HG03558 (cell line): Measurements from ENCODE around the gene ITIH4.

Experiments used
- ATAC-seq: cut with Tn5 transposase; IDR thresholded peaks from one replicate; pipeline ENCODE4 v1.9.1; 2021; ENCODE audit warnings: moderate number of reproducible peaks; ENCODE audit not compliant: unreplicated experiment; ENCODE audit errors: extremely low read depth

Gene ITIH4

GRCh38 chr3:52830535-52831258, at the start of gene ITIH4:
Gene ITIH4, minus strand, starts transcription at chr3:52830672. Its CDS starts 30 bp downstream, at chr3:52830642.
- no peak for ATAC-seq

- ATAC-seq, result no peak
Measured at GRCh38 chr3:52880047-52880446, 49.6 kb upstream of the ITIH4 start.

GRCh38 chr3:52879581-52879980, 49.1 kb upstream of the ITIH4 start:
- no peak for ATAC-seq

GRCh38 chr3:52879090-52879489, 48.6 kb upstream of the ITIH4 start:
- ATAC-seq, result no peak

- ATAC-seq, result no peak
Measured at GRCh38 chr3:52877085-52877484, 46.6 kb upstream of the ITIH4 start.

GRCh38 chr3:52874864-52875587, 44.6 kb upstream of the ITIH4 start:
- no peak for ATAC-seq

- no peak for ATAC-seq
Measured at GRCh38 chr3:52874160-52874701, 43.8 kb upstream of the ITIH4 start.

GRCh38 chr3:52873433-52874159, 43.1 kb upstream of the ITIH4 start:
- no peak for ATAC-seq

GRCh38 chr3:52872245-52872644, 41.8 kb upstream of the ITIH4 start:
- ATAC-seq, result no peak

GRCh38 chr3:52871761-52872160, 41.3 kb upstream of the ITIH4 start:
- no peak for ATAC-seq

GRCh38 chr3:52870471-52870870, 40.0 kb upstream of the ITIH4 start:
- ATAC-seq, result no peak

GRCh38 chr3:52866427-52866826, 36.0 kb upstream of the ITIH4 start:
- ATAC-seq, result no peak

- no peak for ATAC-seq
Measured at GRCh38 chr3:52865994-52866393, 35.5 kb upstream of the ITIH4 start.

- no peak for ATAC-seq
Measured at GRCh38 chr3:52860424-52860768, 29.9 kb upstream of the ITIH4 start.

GRCh38 chr3:52859686-52860423, 29.4 kb upstream of the ITIH4 start:
- ATAC-seq, result no peak

GRCh38 chr3:52857864-52858263, 27.4 kb upstream of the ITIH4 start:
- no peak for ATAC-seq

- ATAC-seq, result no peak
Measured at GRCh38 chr3:52857133-52857532, 26.7 kb upstream of the ITIH4 start.

GRCh38 chr3:52856666-52857065, 26.2 kb upstream of the ITIH4 start:
- ATAC-seq, result no peak

- no peak for ATAC-seq
Measured at GRCh38 chr3:52854013-52854412, 23.5 kb upstream of the ITIH4 start.

GRCh38 chr3:52852419-52852818, 21.9 kb upstream of the ITIH4 start:
- no peak for ATAC-seq
